ENCODE measurements around the gene INHBE.
"Not testable (repeated sequence)": the region's sequence is repeated elsewhere in the genome, so short reads cannot be mapped to it uniquely, and the experiment has no call there.

The INHBE gene

DNA sequence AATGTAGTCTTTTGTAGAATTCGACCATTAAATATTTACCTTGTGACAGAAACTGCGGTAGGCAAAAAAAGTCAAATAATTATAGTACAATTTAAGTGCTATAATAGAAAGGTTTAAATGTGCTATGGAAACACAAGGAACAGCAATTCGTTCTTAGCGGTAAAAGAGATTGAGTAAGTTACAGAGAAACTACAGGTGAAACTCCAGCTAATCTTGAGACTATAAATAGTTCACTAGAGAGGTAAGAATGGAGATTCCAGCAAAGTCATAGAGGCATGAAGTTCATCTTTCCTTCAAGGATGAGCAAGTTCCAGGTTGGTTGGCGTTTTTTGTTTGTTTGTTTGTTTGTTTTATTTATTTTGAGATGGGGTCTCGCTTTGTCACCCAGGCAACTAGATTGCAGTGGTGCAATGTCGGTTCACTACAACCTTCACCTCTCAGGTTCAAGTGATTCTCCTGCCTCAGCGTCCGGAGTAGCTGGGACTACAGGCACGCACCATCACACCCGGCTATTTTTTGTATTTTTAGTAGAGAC lies 23.4 kb upstream of the INHBE start:
- H3K4me3 Mint-ChIP-seq, result peak overlapping the region; percentile 87
- peaks cover 18% of the 10 kb centered on the region for H3K36me3 Mint-ChIP-seq
- H3K9me3 Mint-ChIP-seq, result no peaks in the 10 kb centered on the region
- H3K4me1 Mint-ChIP-seq, result peaks cover 37% of the 10 kb centered on the region
- ATAC-seq (no peak), DNase-seq (ENCODE audit: low spot score in 2 of 2) (no peak)
- H3K27ac Mint-ChIP-seq, result peak overlapping the region; percentile 99

DNA sequence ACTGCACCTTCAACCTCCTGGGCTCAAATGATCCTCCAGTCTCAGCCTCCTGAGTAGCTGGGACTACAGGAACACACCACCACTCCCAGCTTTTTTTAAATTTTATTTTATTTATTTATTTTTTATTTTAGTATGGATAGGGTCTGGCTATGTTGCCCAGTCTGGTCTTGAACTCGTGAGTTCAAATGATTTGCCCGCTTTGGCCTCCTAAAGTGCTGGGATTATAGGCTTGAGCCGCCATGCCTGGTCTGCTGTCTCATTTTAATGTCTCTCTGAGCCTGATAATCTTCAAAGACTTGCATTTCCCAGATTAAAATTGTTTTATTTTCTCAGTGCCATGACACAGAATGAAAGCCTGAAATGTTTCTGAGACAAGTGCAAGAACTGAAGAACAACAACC lies 21.7 kb upstream of the INHBE start:
- H3K9me3 Mint-ChIP-seq, result no peaks in the 10 kb centered on the region
- H3K27ac Mint-ChIP-seq, result no peak overlapping the region
- peaks cover 15% of the 10 kb centered on the region for H3K36me3 Mint-ChIP-seq
- DNase-seq (ENCODE audit: low spot score in 2 of 2), result no peak
- peaks cover 30% of the 10 kb centered on the region for H3K4me1 Mint-ChIP-seq
- no peak for ATAC-seq
- H3K4me3 Mint-ChIP-seq, result no peak overlapping the region

DNA sequence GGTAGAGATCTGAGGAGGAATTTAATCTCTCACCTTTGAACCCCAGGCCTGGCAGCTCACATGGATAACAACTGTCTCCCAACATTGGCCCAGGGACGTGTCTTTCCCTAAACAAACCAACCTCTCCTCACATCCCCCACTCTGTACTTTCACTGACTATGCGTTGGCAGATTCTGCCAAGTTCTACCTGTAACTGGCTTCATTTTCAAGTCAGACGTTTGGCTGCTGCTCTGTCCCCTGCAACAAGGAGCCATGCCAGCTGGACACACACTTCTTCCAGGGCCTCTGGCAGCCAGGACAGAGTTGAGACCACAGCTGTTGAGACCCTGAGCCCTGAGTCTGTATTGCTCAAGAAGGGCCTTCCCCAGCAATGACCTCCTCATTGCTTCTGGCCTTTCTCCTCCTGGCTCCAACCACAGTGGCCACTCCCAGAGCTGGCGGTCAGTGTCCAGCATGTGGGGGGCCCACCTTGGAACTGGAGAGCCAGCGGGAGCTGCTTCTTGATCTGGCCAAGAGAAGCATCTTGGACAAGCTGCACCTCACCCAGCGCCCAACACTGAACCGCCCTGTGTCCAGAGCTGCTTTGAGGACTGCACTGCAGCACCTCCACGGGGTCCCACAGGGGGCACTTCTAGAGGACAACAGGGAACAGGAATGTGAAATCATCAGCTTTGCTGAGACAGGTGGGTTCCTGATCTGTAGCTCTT lies 20.4 kb upstream of the INHBE start, which contains the start of gene INHBC:
Gene INHBC (plus strand): TSS at position 268 of the 707 bp plus-strand sequence. CDS start 103 bp downstream, at position 371.
- H3K4me3 Mint-ChIP-seq, result peak within 1 kb of the TSS; percentile 66
- peaks cover 9% of the 10 kb centered on the region for H3K36me3 Mint-ChIP-seq
- ATAC-seq (no peak), DNase-seq (ENCODE audit: low spot score in 2 of 2) (no peak)
- peaks cover 23% of the 10 kb centered on the region for H3K4me1 Mint-ChIP-seq
- no peaks in the 10 kb centered on the region for H3K9me3 Mint-ChIP-seq
- H3K27ac Mint-ChIP-seq, result peak within 1 kb of the TSS; percentile 98

DNA sequence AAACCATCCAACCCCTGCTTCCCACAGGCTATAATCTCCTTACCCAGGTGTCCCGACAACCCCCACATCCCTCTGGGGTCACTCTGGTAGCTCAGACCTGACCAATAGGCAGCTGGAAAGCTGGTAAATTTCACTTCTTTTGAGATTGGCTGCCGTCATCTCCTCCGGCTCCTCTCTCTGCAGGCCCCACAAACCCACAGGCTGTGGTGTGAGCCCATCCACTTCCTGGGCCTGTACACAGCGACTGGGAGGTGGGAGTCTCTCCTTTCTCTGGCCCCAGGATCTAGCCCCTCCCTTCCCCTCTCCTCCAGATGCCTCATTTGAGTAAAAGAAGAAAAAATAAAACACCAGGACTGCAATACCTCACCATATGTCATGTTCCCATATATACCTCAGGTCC lies 19.8 kb upstream of the INHBE start:
- Mint-ChIP-seq H3K4me3 (peak overlapping the region; percentile 66), H3K4me1 (peaks cover 17% of the 10 kb centered on the region), H3K9me3 (no peaks in the 10 kb centered on the region), H3K27ac (peak overlapping the region; percentile 98), H3K36me3 (peaks cover 9% of the 10 kb centered on the region)
- peak; percentile 43 for ATAC-seq
- DNase-seq (ENCODE audit: low spot score in 2 of 2), result peak in 1 of 2 donors; percentile 63

DNA sequence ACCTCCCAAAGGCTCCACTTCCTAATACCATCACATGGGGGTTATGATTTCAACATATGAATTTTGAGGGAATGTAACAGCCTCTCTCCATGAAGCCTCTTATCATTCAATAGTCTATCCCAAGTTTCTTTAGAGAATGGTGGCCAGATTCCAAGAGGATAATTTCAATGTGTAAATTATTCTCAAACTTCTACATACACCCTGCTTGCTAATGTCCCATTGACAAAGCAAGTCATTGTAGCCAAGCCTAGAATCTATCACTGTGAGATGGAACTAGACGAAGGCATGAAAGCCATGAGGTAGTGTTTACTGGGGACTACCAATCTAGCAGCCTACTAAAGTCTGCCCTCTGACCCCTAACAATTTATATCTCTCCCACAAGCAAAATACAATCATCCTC lies 16.7 kb upstream of the INHBE start:
- ATAC-seq, result no peak
- Mint-ChIP-seq H3K27ac (no peak overlapping the region), H3K9me3 (peaks cover 5% of the 10 kb centered on the region), H3K36me3 (no peaks in the 10 kb centered on the region), H3K4me1 (peaks cover 8% of the 10 kb centered on the region), H3K4me3 (no peak overlapping the region)
- no peak for DNase-seq (ENCODE audit: low spot score in 2 of 2)

DNA sequence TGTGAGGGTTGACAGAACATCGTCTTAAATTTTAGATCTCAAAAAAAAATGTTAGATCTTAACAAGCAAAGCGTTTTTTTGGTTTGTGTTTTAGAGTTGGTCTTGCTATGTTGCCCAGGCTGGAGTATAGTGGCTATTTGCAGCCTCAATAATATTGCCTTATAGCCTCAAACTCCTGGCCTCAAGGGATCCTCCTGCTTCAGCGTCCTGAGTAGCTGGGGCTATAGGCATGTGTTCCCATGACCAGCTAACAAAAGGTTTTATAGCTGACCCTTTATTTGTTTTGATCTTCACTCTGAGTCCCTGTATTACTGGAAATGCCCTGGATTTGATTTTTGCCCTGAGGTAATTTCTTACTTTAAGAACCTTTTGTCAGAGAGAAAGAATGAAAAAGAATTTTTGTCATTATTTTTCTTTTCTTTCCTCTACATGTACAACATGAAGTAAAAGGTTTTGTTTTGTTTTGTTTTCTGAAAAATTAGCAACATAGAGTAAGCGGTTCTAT lies 15.3 kb upstream of the INHBE start:
- Mint-ChIP-seq H3K27ac (no peak overlapping the region), H3K4me3 (no peak overlapping the region), H3K9me3 (peaks cover 5% of the 10 kb centered on the region), H3K4me1 (peaks cover 8% of the 10 kb centered on the region), H3K36me3 (no peaks in the 10 kb centered on the region)
- ATAC-seq (no peak), DNase-seq (ENCODE audit: low spot score in 2 of 2) (no peak)

DNA sequence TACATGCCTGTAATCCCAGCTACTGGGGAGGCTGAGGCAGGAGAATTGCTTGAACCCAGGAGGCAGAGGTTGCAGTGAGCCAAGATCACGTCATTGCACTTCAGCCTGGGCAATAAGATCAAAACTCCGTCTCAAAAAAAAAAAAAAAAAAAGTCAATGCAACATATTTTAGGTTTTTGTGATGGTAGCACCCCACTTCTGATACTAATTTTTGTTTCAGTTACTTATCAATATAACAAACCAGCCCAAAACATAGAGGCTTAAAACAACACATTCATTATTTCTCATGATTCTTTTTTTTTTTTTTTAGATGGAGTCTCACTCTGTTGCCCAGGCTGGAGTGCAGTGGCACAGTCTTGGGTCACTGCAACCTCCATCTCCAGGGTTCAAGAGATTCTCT lies 13.7 kb upstream of the INHBE start:
- not testable (repeated sequence) for H3K9me3 Mint-ChIP-seq; H3K4me3 Mint-ChIP-seq; DNase-seq (ENCODE audit: low spot score in 2 of 2); ATAC-seq; H3K36me3 Mint-ChIP-seq; H3K4me1 Mint-ChIP-seq; H3K27ac Mint-ChIP-seq

DNA sequence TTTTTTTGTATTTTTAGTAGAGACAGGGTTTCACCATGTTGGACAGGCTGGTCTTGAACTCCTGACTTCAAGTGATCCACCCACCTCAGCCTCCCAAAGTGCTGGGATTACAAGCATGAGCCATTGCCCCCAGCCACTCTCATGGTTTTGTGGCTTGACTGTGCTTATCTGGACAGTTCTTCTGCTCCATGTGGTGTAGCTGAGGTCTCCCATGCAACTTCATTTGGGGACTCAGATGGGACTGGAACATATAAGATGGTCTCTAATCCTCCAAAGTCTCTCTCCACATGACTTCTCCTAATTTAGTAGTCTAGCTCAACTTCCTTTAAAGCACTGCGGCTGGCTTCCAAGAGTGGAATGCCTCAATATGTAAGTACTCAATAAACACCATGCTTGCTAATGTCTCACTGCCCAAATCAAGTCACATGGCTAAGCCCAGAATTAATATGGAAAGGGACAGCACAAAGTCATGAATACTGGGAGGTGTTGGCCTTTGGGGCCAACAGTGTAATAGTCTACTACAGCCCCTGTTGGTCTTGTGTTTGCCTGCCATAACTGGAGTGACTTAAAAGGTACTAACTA lies 13.2 kb upstream of the INHBE start:
- H3K4me3 Mint-ChIP-seq, result no peak overlapping the region
- peaks cover 5% of the 10 kb centered on the region for H3K9me3 Mint-ChIP-seq
- H3K36me3 Mint-ChIP-seq, result no peaks in the 10 kb centered on the region
- no peak for ATAC-seq
- DNase-seq (ENCODE audit: low spot score in 2 of 2), result no peak
- H3K4me1 Mint-ChIP-seq, result no peaks in the 10 kb centered on the region
- H3K27ac Mint-ChIP-seq, result no peak overlapping the region

DNA sequence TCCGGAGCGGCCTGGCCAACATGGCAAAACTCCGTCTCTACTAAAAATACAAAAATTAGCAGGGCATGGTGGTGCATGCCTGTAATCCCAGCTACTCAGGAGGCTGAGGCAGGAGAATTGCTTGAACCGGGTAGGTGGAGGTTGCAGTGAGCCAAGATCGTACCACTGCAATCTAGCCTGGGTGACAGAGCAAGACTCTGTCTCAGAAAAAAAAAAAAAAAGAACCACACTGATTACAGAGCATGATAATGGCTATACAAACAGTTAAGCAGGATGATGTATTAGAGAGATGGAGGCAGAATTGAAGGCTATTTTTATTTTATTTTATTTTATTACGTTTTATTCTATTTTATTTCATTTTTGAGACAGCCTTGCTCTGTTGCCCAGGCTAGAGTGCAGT lies 10.8 kb upstream of the INHBE start:
- not testable (repeated sequence) for ATAC-seq; H3K27ac Mint-ChIP-seq; H3K4me3 Mint-ChIP-seq; H3K4me1 Mint-ChIP-seq; H3K36me3 Mint-ChIP-seq; H3K9me3 Mint-ChIP-seq; DNase-seq (ENCODE audit: low spot score in 2 of 2)

DNA sequence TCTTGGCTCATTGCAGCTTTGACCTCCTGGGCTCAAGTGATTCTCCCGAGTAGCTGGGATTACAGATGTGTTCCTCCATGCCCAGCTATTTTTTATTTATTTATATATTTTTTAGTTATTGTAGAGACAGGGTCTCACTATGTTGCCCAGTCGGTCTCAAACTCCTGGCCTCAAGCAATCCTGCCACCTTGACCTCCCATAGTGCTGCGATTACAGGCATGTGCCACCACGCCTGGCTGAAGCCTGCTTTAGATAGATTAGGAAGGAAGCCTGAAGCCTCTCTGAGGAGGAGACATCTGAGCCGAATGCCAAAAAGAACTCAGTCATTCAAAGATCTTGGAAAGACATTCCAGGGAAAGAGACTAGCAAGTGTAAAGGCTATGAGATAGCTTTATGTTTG lies 10.4 kb upstream of the INHBE start:
- Mint-ChIP-seq H3K4me3 (no peak overlapping the region), H3K4me1 (no peaks in the 10 kb centered on the region), H3K9me3 (peaks cover 5% of the 10 kb centered on the region), H3K27ac (no peak overlapping the region), H3K36me3 (no peaks in the 10 kb centered on the region)
- no peak for DNase-seq (ENCODE audit: low spot score in 2 of 2)
- ATAC-seq, result no peak

DNA sequence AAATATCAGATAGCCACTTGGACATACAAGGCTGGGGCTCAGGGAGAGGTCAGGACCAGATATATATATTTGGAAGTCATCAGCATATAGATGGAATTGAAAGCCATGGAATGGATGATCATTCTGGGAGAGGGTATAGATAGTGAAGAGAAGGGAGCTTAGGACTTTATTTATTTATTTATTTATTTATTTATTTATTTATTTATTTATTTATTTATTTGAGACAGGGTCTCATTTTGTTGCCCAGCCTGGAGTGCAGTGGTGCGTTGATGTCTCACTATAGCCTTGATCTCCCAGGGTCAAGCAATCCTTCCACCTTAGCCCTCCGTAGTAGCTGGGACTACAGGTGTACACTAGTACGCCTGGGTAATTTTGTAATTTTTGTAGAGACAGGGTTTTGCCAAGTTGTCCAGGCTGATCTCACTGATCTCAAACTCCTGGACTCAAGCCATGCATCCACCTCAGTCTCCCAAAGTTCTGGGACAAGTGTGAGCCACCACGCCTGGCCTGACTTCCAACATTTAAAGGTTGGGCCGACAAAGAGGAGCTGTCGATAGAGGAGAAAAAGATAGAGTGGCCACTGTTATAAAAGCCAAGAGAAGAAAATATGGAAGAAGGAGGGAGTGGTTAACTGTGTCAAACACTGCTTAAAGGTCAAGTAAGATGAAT lies 8.7 kb upstream of the INHBE start:
- no peak for ATAC-seq
- peaks cover 5% of the 10 kb centered on the region for H3K9me3 Mint-ChIP-seq
- no peaks in the 10 kb centered on the region for H3K36me3 Mint-ChIP-seq
- H3K27ac Mint-ChIP-seq, result no peak overlapping the region
- H3K4me3 Mint-ChIP-seq, result no peak overlapping the region
- DNase-seq (ENCODE audit: low spot score in 2 of 2), result no peak
- H3K4me1 Mint-ChIP-seq, result no peaks in the 10 kb centered on the region

DNA sequence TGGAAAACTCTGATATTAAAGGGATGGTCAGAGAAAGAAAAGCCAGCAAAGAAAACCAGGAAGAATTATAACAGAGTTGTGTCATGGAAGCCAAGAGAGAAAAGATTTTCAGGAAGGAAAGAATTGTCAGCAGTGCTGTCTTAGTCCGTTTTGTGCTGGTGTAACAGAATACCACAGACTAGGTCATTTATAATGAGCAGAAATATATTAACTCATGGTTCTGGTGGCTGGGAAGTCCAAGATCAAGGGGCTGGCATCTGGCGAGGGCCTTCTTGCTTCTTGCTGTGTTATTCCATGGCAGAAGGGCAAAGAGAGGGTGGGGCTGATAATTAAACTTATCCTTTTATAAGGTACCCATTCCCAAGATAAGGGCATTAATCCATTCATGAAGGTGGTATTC lies 6.4 kb upstream of the INHBE start:
- no peak for ATAC-seq
- no peaks in the 10 kb centered on the region for H3K36me3 Mint-ChIP-seq
- H3K27ac Mint-ChIP-seq, result no peak overlapping the region
- no peak for DNase-seq (ENCODE audit: low spot score in 2 of 2)
- H3K4me1 Mint-ChIP-seq, result peaks cover 14% of the 10 kb centered on the region
- H3K4me3 Mint-ChIP-seq, result no peak overlapping the region
- no peaks in the 10 kb centered on the region for H3K9me3 Mint-ChIP-seq

DNA sequence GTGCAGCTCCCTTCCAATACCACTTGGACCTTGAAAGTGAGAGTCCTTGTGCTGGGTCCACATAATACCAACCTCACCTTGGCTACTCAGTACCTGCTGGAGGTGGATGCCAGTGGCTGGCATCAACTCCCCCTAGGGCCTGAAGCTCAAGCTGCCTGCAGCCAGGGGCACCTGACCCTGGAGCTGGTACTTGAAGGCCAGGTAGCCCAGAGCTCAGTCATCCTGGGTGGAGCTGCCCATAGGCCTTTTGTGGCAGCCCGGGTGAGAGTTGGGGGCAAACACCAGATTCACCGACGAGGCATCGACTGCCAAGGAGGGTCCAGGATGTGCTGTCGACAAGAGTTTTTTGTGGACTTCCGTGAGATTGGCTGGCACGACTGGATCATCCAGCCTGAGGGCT lies 5.7 kb upstream of the INHBE start:
- Mint-ChIP-seq H3K27ac (no peak overlapping the region), H3K4me3 (no peak overlapping the region), H3K4me1 (peaks cover 14% of the 10 kb centered on the region), H3K9me3 (no peaks in the 10 kb centered on the region), H3K36me3 (no peaks in the 10 kb centered on the region)
- ATAC-seq, result no peak
- DNase-seq (ENCODE audit: low spot score in 2 of 2), result no peak

DNA sequence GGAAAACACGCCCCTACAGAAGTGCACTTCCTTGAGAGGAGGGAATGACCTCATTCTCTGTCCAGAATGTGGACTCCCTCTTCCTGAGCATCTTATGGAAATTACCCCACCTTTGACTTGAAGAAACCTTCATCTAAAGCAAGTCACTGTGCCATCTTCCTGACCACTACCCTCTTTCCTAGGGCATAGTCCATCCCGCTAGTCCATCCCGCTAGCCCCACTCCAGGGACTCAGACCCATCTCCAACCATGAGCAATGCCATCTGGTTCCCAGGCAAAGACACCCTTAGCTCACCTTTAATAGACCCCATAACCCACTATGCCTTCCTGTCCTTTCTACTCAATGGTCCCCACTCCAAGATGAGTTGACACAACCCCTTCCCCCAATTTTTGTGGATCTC lies 5.0 kb upstream of the INHBE start:
- Mint-ChIP-seq H3K36me3 (no peaks in the 10 kb centered on the region), H3K4me1 (peaks cover 14% of the 10 kb centered on the region), H3K4me3 (no peak overlapping the region), H3K9me3 (no peaks in the 10 kb centered on the region), H3K27ac (no peak overlapping the region)
- ATAC-seq (no peak), DNase-seq (ENCODE audit: low spot score in 2 of 2) (no peak)

DNA sequence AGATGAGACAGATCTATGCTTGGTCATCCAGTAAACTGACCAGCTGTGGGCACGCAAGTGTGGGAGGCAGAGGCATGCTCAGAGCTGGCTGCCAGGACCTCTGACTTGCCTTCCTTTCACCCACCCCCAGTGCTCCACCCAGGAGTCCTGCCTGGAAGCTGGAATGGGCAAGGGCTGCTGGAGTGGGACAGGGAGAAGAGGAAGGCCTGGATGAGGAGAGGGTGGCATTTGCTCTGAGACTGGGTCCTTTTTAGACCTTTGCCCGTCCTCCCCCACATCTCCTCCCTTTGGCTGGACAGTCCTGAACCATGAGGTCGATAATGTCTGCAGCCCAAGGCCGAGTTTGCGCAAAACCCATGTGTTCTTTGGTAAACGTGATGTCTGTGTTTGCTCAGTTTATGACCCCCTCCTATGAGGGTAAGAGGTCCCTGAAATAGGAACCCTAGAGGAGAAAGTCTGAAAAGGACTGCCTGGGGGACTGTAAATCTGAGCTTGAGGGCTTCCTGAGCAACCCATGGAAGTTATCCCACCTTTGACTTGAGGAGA lies 3.8 kb upstream of the INHBE start:
- Mint-ChIP-seq H3K27ac (no peak overlapping the region), H3K4me1 (peaks cover 23% of the 10 kb centered on the region), H3K36me3 (no peaks in the 10 kb centered on the region), H3K9me3 (no peaks in the 10 kb centered on the region), H3K4me3 (no peak overlapping the region)
- ATAC-seq, result no peak
- DNase-seq (ENCODE audit: low spot score in 2 of 2), result no peak
